Measurements from ENCODE around the gene CAPRIN2.

Gene CAPRIN2

GRCh38 chr12:30695199-30696102 lies 59.3 kb downstream of the CAPRIN2 start, which contains the start of gene IPO8:
IPO8 (minus strand) TSS chr12:30695869; CDS start chr12:30695647, 222 bp downstream.
- DNase-seq (ENCODE audit: low spot score), result peak; percentile 93
- POLR2A ChIA-PET (ENCODE audit: low non-redundant PET), result interaction anchor here (0.6 to 1.3 kb wide), 4 partner anchors 16 to 562 kb away, joined by 3 to 6 read pairs (median 4); no protein-coding TSS in a partner anchor
- peak within 1 kb of the TSS; percentile 79 for H3K27ac ChIP-seq
- CTCF ChIA-PET, result interaction anchor here (0.6 to 0.9 kb wide), 6 partner anchors 15 to 1094 kb away, joined by 3 to 7 read pairs (median 4); no protein-coding TSS in a partner anchor
- peak; percentile 39; the same call in 1 of the 2 replicates for TF ChIP-seq CTCF (conservative IDR thresholded peaks at IDR 0.05; ENCODE audit: low read depth)

GRCh38 chr12:30694412-30695198 lies 60.1 kb downstream of the CAPRIN2 start:
- peak overlapping the region; percentile 79 for H3K27ac ChIP-seq
- POLR2A ChIA-PET (ENCODE audit: low non-redundant PET), result interaction anchor here (1.3 kb wide), 1 partner anchor 61 kb away, joined by 3 read pairs; no protein-coding TSS in a partner anchor
- no peak for TF ChIP-seq CTCF (conservative IDR thresholded peaks at IDR 0.05; ENCODE audit: low read depth)
- DNase-seq (ENCODE audit: low spot score), result peak; percentile 67
- CTCF ChIA-PET, result interaction anchor here (0.6 to 0.9 kb wide), 5 partner anchors 14 to 130 kb away, joined by 3 to 5 read pairs (median 4); no protein-coding TSS in a partner anchor

GRCh38 chr12:30692470-30692869 lies 62.3 kb downstream of the CAPRIN2 start:
- TF ChIP-seq CTCF (conservative IDR thresholded peaks at IDR 0.05; ENCODE audit: low read depth), result no peak
- no peak overlapping the region for H3K27ac ChIP-seq
- no peak for DNase-seq (ENCODE audit: low spot score)
- CTCF ChIA-PET, result no interaction called here
- POLR2A ChIA-PET (ENCODE audit: low non-redundant PET), result no interaction called here

- POLR2A ChIA-PET (ENCODE audit: low non-redundant PET), result no interaction called here
- DNase-seq (ENCODE audit: low spot score), result peak; percentile 77
- CTCF ChIA-PET, result no interaction called here
- H3K27ac ChIP-seq, result peak overlapping the region; percentile 46; the same call in 1 of the 2 replicates
- TF ChIP-seq CTCF (conservative IDR thresholded peaks at IDR 0.05; ENCODE audit: low read depth), result no peak
These were observed 63.5 kb downstream of the CAPRIN2 start for GRCh38 chr12:30691122-30691879.

- no peak overlapping the region for H3K27ac ChIP-seq
- no peak for TF ChIP-seq CTCF (conservative IDR thresholded peaks at IDR 0.05; ENCODE audit: low read depth)
- DNase-seq (ENCODE audit: low spot score), result no peak
- POLR2A ChIA-PET (ENCODE audit: low non-redundant PET), result no interaction called here
- CTCF ChIA-PET, result no interaction called here
These were observed 67.3 kb downstream of the CAPRIN2 start for GRCh38 chr12:30687265-30687986.
